A673 (cell line): Measurements from ENCODE around the gene TSPEAR.

ENCODE experiments used
- CTCF ChIP-seq: fragments of 300-800, 200-600 bp; sonication (generic); conservative IDR thresholded peaks from 2 replicates; pipeline ENCODE4 v1.5.1; 2017; ENCODE audit warnings: low read depth, mild to moderate bottlenecking, antibody characterized with exemption, low read length, moderate library complexity, mixed read lengths
- EZH2 ChIP-seq: fragments of 200-600 bp; sonication (generic); IDR thresholded peaks from 2 replicates; pipeline ENCODE4 v1.6.1; 2017; ENCODE audit warnings: borderline replicate concordance, low read depth, mild to moderate bottlenecking, mixed read lengths, antibody characterized with exemption, low read length; ENCODE audit not compliant: poor library complexity, severe bottlenecking

- TF ChIP-seq CTCF (no peak), EZH2 (no peak)
These were observed 217.0 kb downstream of the TSPEAR start for GRCh38 chr21:44494418-44494817.
